ENCODE data around the gene RASAL2. TPM values are rescaled to one million over a fixed set of nuclear protein-coding genes. Genes with fewer than 3 reads are reported as not detected.

Gene RASAL2
- total and polyA plus RNA-seq, 2 of the 4 experiments (the other 2 are of a cell fraction), result 13.1 to 20.6 TPM

DNA sequence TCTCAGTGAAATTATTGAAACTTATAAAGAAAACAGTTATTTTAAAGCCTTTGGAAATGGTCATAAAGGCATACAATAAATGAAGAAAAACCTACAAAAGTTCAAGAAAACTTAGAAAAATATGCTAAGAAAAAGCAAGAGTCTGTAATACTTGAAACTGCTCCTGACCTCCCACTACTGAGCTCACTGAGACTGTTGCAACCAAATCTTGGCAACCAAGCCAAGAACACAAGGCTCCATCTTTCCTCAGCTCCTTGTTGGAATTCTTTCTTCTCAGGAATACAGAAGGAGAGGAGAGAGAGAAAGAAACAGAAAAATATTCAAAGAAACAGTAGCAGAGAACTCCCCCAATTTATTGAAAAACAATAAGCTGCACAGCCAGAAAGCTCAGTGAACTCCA, 160.5 kb downstream of the RASAL2 start:
- Histone ChIP-seq H2BK20ac (ENCODE audit: low read depth, low read length) (no peak overlapping the region), H3K18ac (ENCODE audit: low read depth, low read length) (no peak overlapping the region), H2AK5ac (ENCODE audit: low read depth, low read length) (no peak overlapping the region), H3K79me1 (ENCODE audit: low read depth in 1 of 2, low read length in 2 of 2) (peaks cover 0 to 17% of the 10 kb centered on the region in 2 experiments), H3K4me1 (ENCODE audit: control insufficient read depth, insufficient read depth, low read length) (no peaks in the 10 kb centered on the region), H3K9me3 (ENCODE audit: control insufficient read depth, insufficient read depth, low read length) (peaks cover 6% of the 10 kb centered on the region), H3K4me3 (ENCODE audit: insufficient read depth, low read depth, low read length) (no peak overlapping the region), H3K23ac (ENCODE audit: low read depth, low read length) (no peak overlapping the region), H3K56ac (ENCODE audit: extremely low read depth, insufficient read depth, low read length) (no peak overlapping the region), H3K27me3 (ENCODE audit: control insufficient read depth, insufficient read depth, low read length) (no peaks in the 10 kb centered on the region), H4K91ac (ENCODE audit: insufficient read depth, low read depth, low read length) (no peak overlapping the region), H3K27ac (ENCODE audit: insufficient read depth, low read length) (no peak overlapping the region), H2BK15ac (ENCODE audit: low read depth, low read length) (no peak overlapping the region), H4K8ac (ENCODE audit: low read depth in 2 of 2, low read length in 2 of 2) (no peak overlapping the region), H3K36me3 (ENCODE audit: control insufficient read depth, insufficient read depth, low read length) (no peaks in the 10 kb centered on the region), H4K5ac (ENCODE audit: low read depth, low read length) (no peak overlapping the region), H3K9me1 (ENCODE audit: insufficient read depth, low read length) (no peaks in the 10 kb centered on the region), H3K14ac (replicated peaks; ENCODE audit: low read depth, low read length) (no peak overlapping the region), H2AFZ (replicated peaks; ENCODE audit: low read length, poor library complexity) (no peak overlapping the region), H3K4ac (ENCODE audit: low read depth, low read length) (no peak overlapping the region), H2BK120ac (ENCODE audit: low read depth, low read length) (no peak overlapping the region), H2AK9ac (replicated peaks; ENCODE audit: low read depth, low read length, poor library complexity) (no peak overlapping the region), H3K4me2 (ENCODE audit: low read depth, low read length) (no peak overlapping the region), H2BK5ac (ENCODE audit: low read depth, low read length, poor library complexity, severe bottlenecking) (no peak overlapping the region), H3K9ac (ENCODE audit: low read depth, low read length) (no peak overlapping the region), H4K20me1 (ENCODE audit: insufficient read depth, low read length) (no peaks in the 10 kb centered on the region)
- no peak for DNase-seq
- intact Hi-C loops (cut with micrococcal nuclease), result no loop called here
- POLR2A ChIA-PET (ENCODE audit: unreplicated experiment), result no interaction called here
- dilution Hi-C loops (cut with HindIII; ENCODE audit: low sequenced_read_pairs, unreplicated experiment), result no loop called here
- ATAC-seq (ENCODE audit: low read depth), result no peak
- no TSS peak for BruUV-seq (replicated peaks)
- TF ChIP-seq MAZ (IDR thresholded peaks at IDR 0.05; ENCODE audit: borderline replicate concordance, low read depth, low read length), result no peak
- no peak for TF ChIP-seq NFE2L2 (IDR thresholded peaks at IDR 0.05; ENCODE audit: low read depth, low read length)
- TF ChIP-seq POLR2A (IDR thresholded peaks at IDR 0.05; ENCODE audit: low read depth, low read length), result no peak
- no peak for TF ChIP-seq MAFK (IDR thresholded peaks at IDR 0.05; ENCODE audit: low read depth, low read length)
- TF ChIP-seq, protein P1, sequence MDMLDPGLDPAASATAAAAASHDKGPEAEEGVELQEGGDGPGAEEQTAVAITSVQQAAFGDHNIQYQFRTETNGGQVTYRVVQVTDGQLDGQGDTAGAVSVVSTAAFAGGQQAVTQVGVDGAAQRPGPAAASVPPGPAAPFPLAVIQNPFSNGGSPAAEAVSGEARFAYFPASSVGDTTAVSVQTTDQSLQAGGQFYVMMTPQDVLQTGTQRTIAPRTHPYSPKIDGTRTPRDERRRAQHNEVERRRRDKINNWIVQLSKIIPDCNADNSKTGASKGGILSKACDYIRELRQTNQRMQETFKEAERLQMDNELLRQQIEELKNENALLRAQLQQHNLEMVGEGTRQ (IDR thresholded peaks at IDR 0.05; ENCODE audit: low read depth, low read length), result no peak
- TF ChIP-seq RFX5 (IDR thresholded peaks at IDR 0.05; ENCODE audit: low read depth, low read length), result no peak
- no peak for TF ChIP-seq FOS (IDR thresholded peaks at IDR 0.05; ENCODE audit: low read depth, low read length)
- TF ChIP-seq, protein P2, sequence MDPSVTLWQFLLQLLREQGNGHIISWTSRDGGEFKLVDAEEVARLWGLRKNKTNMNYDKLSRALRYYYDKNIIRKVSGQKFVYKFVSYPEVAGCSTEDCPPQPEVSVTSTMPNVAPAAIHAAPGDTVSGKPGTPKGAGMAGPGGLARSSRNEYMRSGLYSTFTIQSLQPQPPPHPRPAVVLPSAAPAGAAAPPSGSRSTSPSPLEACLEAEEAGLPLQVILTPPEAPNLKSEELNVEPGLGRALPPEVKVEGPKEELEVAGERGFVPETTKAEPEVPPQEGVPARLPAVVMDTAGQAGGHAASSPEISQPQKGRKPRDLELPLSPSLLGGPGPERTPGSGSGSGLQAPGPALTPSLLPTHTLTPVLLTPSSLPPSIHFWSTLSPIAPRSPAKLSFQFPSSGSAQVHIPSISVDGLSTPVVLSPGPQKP (IDR thresholded peaks at IDR 0.05; ENCODE audit: borderline replicate concordance, low read depth, low read length), result no peak
- TF ChIP-seq RCOR1 (IDR thresholded peaks at IDR 0.05; ENCODE audit: insufficient replicate concordance, low read length), result no peak
- no peak for TF ChIP-seq RAD21 (IDR thresholded peaks at IDR 0.05; ENCODE audit: low read length)
- TF ChIP-seq BHLHE40 (IDR thresholded peaks at IDR 0.05; ENCODE audit: low read depth, low read length), result no peak
- TF ChIP-seq CHD1 (IDR thresholded peaks at IDR 0.05; ENCODE audit: low read depth, low read length), result no peak
- TF ChIP-seq, protein P3, sequence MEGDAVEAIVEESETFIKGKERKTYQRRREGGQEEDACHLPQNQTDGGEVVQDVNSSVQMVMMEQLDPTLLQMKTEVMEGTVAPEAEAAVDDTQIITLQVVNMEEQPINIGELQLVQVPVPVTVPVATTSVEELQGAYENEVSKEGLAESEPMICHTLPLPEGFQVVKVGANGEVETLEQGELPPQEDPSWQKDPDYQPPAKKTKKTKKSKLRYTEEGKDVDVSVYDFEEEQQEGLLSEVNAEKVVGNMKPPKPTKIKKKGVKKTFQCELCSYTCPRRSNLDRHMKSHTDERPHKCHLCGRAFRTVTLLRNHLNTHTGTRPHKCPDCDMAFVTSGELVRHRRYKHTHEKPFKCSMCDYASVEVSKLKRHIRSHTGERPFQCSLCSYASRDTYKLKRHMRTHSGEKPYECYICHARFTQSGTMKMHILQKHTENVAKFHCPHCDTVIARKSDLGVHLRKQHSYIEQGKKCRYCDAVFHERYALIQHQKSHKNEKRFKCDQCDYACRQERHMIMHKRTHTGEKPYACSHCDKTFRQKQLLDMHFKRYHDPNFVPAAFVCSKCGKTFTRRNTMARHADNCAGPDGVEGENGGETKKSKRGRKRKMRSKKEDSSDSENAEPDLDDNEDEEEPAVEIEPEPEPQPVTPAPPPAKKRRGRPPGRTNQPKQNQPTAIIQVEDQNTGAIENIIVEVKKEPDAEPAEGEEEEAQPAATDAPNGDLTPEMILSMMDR (conservative IDR thresholded peaks at IDR 0.05; ENCODE audit: low read depth, low read length), result no peak
- TF ChIP-seq MXI1 (IDR thresholded peaks at IDR 0.05; ENCODE audit: borderline replicate concordance, low read depth, low read length), result no peak
- no peak for TF ChIP-seq CEBPB (IDR thresholded peaks at IDR 0.05; ENCODE audit: low read depth, low read length)
- TF ChIP-seq SMC3 (IDR thresholded peaks at IDR 0.05; ENCODE audit: low read depth, low read length), result no peak
- CTCF ChIA-PET, result interaction anchor here (0.6 to 1.4 kb wide), 3 partner anchors 10 to 223 kb away, joined by 3 to 6 read pairs (median 5); no protein-coding TSS in a partner anchor
- in situ Hi-C loops (cut with MboI; ENCODE audit: low sequenced_read_pairs), result no loop called here
